Right lung (tissue), 10 donors: ENCODE results near the gene ITGAV. TPM values are rescaled to one million over a fixed set of nuclear protein-coding genes. Genes with fewer than 3 reads are reported as not detected.
A peak's percentile ranks its signal among the peaks of the same experiment; 100 is the strongest.
"Not testable (repeated sequence)": the region's sequence is repeated elsewhere in the genome, so short reads cannot be mapped to it uniquely, and the experiment has no call there.

Experiments
- DNase-seq, 2 donors: peaks; one replicate each; pipeline ENCODE4 v3.0.0-alpha.2; 2013
- long read RNA-seq, 8 donors: transcript quantifications; one replicate each; lab custom pipeline, GENCODE V29; 2026
- polyA plus RNA-seq, 5 donors: library from polyadenylated mRNA; unstranded; fragments of 120-200 nt; gene quantifications; one replicate each; pipeline versions ENCODE4 v1.2.1 to v1.2.3, GENCODE V29; 2013; ENCODE audit warnings: inconsistent platforms in 1 of 5, low replicate concordance in 1 of 5; ENCODE audit not compliant: insufficient read length in 5 of 5, insufficient read depth in 1 of 5

ITGAV gene
- polyA plus RNA-seq: 10 to 100 TPM; 36.0 to 65.4 (median 62.1) TPM
- long read RNA-seq, donor 1, full-length matches to known transcripts: 7 of 7 reads
- long read RNA-seq, donor 1, partial matches to known transcripts: 0 of 7 reads
- long read RNA-seq, donor 1, other reads (novel, unspliced or antisense): 0 of 7 reads
- long read RNA-seq, donor 2, full-length matches to known transcripts: 7 of 7 reads
- long read RNA-seq, donor 2, partial matches to known transcripts: 0 of 7 reads
- long read RNA-seq, donor 2, other reads (novel, unspliced or antisense): 0 of 7 reads
- long read RNA-seq, donor 3, full-length matches to known transcripts: 2 of 2 reads
- long read RNA-seq, donor 3, partial matches to known transcripts: 0 of 2 reads
- long read RNA-seq, donor 3, other reads (novel, unspliced or antisense): 0 of 2 reads
- long read RNA-seq, donor 4, partial matches to known transcripts: 5 of 6 reads
- long read RNA-seq, donor 4, other reads (novel, unspliced or antisense): 0 of 6 reads
- long read RNA-seq, donor 5, full-length matches to known transcripts: 6 of 18 reads
- long read RNA-seq, donor 5, partial matches to known transcripts: 12 of 18 reads
- long read RNA-seq, donor 5, other reads (novel, unspliced or antisense): 0 of 18 reads
- long read RNA-seq, donor 6, full-length matches to known transcripts: 5 of 40 reads
- long read RNA-seq, donor 6, partial matches to known transcripts: 35 of 40 reads
- long read RNA-seq, donor 6, other reads (novel, unspliced or antisense): 0 of 40 reads
- long read RNA-seq, donor 7, full-length matches to known transcripts: 5 of 5 reads
- long read RNA-seq, donor 7, partial matches to known transcripts: 0 of 5 reads
- long read RNA-seq, donor 7, other reads (novel, unspliced or antisense): 0 of 5 reads
- long read RNA-seq, donor 8, full-length matches to known transcripts: 2 of 2 reads
- long read RNA-seq, donor 8, partial matches to known transcripts: 0 of 2 reads
- long read RNA-seq, donor 8, other reads (novel, unspliced or antisense): 0 of 2 reads

- peak; percentile 89 to 92 for DNase-seq
These were observed at the start of gene ITGAV for GRCh38 chr2:186589612-186590349. TSS of gene ITGAV (plus strand) at chr2:186590056. CDS start at chr2:186590339, 283 bp downstream.

- DNase-seq: no peak
These were observed 48.9 kb upstream of the ITGAV start for GRCh38 chr2:186540941-186541340.

DNA sequence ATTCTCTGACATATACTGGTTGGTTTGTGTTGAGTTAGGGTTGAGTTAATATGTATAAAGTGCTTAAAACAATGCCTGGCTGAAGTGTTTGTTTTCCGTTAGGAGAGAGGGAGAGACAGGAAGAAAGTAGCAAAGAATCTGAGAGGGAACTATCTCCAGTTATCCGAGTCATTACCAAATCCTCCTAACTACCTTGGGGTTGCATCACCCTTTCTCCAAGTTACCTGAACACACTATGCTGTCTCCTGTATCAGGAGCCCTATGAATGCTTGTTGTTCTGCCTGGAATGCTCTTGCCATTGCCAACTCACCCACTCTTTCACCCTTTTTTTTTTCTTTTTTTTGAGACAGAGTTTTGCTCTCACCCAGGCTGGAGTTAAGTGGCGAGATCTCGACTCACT, 47.9 kb upstream of the ITGAV start:
- DNase-seq: no peak

DNA sequence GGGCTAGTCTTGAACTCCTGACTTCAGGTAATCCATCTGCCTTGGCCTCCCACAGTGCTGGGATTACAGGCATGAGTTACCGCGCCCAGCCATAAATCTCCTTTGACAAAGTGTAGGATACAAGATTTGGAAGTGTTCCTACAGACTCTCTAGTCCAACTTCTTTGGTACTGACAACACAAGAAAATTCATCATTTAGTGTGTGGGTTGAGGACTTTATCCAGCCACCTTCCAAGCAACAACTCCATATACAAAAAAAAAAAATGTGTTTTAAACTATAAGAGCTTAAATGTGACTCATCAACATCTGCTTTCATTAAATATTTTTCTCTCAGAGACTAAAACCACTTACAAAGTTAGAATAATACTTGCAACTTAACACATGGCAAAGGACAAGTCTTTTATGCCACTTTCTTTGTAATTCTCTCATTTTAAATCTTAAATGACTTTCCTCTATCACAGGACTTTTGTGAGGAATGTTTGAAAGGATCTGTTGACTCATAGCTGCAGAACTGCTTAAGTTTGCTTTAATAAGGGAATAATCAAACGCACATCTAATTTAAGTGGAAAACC, 46.2 kb upstream of the ITGAV start:
- no peak for DNase-seq

- DNase-seq: no peak
These were observed 45.6 kb upstream of the ITGAV start for GRCh38 chr2:186544255-186544675.

DNA sequence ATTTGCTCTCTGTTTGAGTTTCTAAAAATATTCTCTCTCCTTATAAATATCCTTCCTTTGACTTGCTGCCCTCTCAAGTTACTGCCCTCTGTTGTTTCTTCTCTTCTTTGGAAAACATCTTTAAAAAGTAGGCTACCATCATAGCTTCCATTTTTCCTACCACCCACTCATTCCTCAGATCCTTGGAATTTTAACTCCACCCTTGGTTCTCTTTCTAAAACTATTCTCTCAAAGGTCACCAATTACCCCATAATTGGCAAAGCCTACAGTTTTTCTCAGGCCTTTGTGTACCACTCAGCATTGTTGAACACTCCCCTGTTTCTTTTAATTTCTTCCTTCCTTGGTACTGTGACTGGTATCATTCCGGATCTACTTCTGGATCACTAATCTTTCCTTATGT, 43.0 kb upstream of the ITGAV start:
- no peak for DNase-seq

GRCh38 chr2:186551323-186552050, 38.4 kb upstream of the ITGAV start:
- no peak for DNase-seq

GRCh38 chr2:186554429-186554828, 35.4 kb upstream of the ITGAV start:
- DNase-seq: no peak

- no peak for DNase-seq
These were observed 34.8 kb upstream of the ITGAV start for GRCh38 chr2:186554850-186555671.

GRCh38 chr2:186558512-186559276, 31.2 kb upstream of the ITGAV start:
- no peak for DNase-seq

DNA sequence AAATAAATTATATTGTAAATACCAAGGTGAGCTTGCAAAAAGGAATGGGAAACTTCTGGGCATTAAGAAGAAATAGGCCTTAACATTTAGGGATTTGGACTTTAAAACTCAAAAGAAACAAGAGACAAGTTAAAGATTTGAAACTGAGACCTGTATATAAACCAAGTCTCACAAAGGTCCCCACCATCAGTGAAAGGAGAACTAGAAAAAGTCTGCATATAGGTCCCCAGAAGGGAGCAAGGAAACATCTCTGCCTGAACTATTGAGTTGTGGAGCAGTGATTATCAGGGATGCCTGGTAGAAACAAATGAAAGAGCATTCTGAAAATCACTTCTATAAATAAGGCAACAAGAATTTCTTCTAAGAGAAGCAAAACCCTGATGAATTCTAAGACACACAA, 30.5 kb upstream of the ITGAV start:
- no peak for DNase-seq

DNA sequence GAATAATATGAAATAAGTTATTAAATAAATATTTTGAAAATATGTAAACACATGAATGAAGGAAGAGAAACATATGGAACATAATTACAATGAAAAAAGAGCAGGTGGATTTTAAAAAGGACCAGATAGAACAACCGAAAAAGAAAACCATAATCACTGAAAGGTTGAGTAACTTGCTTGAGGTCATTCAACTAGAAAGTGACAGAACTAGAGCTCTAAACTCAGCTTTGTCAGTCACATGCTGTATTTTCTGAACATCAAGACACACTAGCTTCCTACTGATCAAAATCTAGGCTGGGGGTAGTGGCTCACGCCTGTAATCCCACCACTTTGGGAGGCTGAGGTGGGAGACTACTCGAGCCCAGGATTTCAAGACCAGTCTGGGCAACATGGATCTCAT, 30.0 kb upstream of the ITGAV start:
- no peak for DNase-seq

DNA sequence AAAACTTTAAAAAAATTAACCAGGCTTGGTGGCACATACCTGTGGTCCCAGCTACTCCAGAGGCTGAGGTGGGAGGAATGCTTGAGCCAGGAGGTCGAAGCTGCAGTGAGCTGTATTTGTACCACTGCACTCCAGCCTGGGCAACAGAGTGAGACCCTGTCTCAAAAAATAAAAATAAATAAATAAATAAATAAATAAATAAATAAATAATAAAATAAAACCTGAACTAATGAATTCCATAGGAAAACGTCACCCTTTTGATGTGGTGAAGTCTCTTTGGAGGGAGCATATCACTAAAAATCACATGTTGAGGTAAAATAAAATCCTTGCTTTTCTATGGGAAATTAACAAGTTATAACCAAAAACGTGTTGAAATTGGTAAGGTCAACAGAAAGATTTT, 29.6 kb upstream of the ITGAV start:
- DNase-seq: no peak

GRCh38 chr2:186561467-186562208, 28.2 kb upstream of the ITGAV start:
- no peak for DNase-seq

GRCh38 chr2:186562209-186562578, 27.7 kb upstream of the ITGAV start:
- DNase-seq: no peak

DNA sequence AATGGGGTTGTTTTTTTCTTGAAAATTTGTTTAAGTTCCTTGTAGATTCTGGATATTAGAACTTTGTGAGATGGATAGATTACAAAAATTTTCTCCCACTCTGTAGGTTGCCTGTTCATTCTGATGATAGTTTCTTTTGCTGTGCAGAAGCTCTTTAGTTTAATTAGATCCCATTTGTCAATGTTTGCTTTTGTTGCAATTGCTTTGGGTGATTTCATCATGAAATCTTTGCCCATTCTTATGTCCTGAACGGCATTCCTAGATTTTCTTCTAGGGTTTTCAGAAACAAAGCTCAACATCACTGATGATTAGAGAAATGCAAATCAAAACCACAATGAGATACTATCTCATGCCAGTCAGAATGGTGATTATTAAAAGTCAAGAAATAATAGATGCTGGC, 21.3 kb upstream of the ITGAV start:
- DNase-seq: not testable (repeated sequence)

- DNase-seq: not testable (repeated sequence)
These were observed 20.7 kb upstream of the ITGAV start for GRCh38 chr2:186569127-186569526.

GRCh38 chr2:186569897-186570296, 20.0 kb upstream of the ITGAV start:
- no peak for DNase-seq
